Measurements from ENCODE around the gene PFKFB2.

GRCh38 chr1:207079706-207080241 lies 26.7 kb downstream of the PFKFB2 start:
- no peak for TF ChIP-seq CTCF (IDR thresholded peaks at IDR 0.05)
- no peak for TF ChIP-seq EZH2 (IDR thresholded peaks at IDR 0.05; ENCODE audit: borderline replicate concordance, insufficient read depth, low read depth, low read length, poor library complexity, severe bottlenecking)

Data from B cell (primary cell).